GM19239 (cell line): ENCODE results near the gene BAIAP2L2.

Source experiments
- DNase-seq: peaks from one replicate; pipeline ENCODE4 v3.0.0; 2011; ENCODE audit warnings: low spot score; ENCODE audit not compliant: insufficient read length
- FAIRE-seq: peaks from 2 replicates; lab custom pipeline; 2011; peaks lifted over from hg19 to GRCh38; lab: Jason Lieb, UNC

The BAIAP2L2 gene

DNA sequence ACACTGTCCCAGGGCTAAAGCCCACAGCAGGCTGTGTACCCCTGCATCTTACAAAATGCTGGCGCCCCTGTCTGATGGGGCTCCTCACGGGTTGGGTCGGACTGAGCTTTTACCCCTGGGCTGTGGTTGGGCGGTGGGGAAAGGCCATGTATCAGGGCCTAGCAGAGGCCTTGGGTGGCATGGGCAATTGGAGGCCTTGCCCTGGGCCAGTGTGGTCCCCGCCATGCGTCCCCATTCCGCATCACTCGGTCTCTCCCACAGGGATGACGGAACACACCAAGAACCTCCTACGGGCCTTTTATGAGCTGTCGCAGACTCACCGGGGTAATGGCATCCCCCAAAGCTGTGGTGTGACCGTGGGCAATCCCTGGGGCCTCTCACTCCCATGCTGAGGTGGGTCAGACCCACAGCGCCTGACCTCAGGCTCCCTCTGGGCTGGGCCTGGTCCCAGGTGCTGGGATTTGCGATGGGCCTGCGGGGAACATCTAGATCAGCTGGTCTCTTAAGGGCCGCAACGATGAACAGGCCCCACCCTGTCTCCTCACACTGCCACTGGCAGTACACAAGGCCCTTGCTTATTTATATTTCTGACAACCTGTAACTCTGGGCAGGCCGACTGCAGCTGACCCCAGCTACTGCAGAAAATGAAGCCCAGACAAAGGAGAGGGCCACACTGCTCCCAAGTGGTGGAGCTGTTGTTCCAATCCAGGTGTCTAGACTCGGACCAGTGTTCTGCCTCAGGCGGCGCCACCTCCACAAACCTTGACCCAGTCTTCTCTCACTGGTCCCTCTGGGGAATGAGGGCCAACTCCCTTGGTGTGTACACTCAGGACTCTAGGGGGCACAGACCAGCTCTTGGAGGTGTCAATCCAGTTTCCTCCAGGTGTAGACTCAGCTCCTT is 38.8 kb downstream of the BAIAP2L2 start:
- DNase-seq (no peak), FAIRE-seq (no peak)

DNA sequence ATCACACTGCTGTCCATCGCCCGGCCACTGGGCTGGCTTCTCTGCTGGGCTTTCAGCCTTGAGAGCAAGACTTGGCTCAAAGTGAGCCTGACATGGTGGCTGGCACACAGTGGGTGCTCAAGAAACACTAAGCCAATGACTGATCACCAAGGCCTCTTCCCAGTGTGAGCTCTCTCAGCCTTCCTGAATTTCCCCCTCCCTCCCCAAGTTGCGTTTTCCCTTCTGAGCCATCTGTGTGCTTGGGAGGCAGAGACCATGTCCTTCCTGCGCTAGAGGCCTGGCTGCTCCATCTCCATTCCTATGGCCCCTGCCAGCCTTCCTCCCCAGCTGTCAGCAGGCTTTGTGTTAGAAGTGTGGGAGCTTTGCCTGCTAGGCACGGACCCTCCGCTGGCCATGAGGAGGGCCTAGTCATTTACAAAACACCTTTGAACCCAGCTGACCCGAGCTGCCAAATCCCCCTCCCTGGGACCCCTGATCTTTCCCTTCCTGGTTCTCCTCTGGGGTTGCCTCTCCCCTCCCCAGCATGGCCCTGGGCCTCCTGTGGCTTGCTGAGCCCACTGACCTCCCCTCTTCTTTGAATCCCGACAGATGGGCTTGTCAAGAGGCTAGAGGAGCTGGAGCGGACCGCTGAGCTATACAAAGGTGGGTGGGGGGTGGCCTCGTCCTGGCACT is 40.1 kb downstream of the BAIAP2L2 start:
- FAIRE-seq (no peak), DNase-seq (no peak)

DNA sequence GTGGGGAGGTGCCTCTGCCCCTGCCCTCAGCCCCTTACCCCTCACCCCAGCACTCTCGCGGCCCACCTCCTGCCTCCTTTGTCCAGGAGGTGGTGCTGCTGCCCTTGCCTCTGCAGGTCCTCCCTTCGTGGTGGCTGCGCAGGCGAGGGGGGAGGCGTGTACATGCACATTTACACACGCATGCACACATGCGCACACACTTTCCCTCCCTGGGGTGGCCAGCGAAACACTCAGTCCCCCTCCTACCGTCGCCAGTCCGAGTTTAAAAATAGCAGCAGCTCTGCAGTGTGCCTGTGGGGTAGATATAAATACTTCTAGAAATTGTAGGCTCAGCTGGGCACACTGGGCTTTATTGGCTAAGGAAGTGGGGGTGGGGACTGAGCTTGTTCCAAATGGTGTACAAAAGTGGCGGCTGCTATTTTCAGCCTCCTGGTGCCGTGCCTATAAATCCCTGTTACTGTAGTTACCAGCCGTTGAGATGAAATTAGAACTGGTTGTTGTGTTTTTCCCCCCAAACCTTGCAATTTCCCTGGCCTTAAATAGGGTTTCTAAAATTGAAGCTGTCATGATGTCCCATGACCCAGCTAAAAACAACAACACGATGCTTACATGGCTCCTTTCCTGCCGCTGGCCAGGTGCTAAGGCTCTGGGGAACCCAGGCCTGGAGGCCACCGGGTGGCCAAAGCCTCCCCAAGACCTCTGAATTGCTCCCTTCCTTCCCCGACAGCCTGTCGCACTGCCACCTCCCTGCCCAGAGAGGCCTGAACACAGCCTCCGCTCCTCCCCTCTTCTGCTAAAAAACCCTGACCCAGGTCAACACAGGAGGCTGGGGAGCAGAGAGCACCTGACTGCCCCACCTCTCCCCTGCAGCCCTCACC is 40.9 kb downstream of the BAIAP2L2 start:
- DNase-seq (no peak), FAIRE-seq (no peak)

DNA sequence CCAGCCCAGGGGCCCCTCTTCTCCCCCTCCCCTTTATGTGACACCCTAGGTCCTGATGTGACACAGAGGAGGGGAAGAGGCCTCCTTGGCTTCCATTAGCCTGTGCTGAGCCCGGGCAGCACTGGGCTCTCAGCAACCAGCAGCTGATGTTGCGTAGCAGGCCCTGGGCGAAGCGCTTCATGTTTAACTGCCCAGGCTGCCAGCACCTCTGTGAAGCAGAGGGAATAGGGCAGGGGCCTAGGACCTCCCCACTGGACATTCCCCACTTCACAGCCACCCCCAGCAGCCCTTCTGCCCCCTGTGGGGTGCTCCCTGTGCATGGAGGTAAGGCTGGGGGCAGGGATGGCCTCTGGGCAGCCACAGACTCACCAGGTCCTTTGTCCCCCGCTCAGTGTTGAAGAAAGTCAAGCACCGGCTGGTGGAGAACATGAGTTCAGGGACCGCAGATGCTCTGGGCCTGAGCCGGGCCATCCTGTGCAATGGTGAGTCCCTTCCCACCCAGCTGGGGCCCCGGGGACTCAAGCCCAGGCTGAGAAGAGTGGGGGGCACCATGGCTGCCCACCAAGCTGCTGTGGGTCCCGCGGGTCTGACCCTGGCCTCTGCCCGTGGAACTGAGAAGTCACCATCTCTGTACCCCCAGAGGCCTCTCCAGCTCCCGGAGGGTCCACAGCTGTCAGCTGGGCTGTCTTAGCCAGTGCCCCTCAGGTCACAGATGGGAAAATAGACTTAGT is 41.7 kb downstream of the BAIAP2L2 start:
- DNase-seq (no peak), FAIRE-seq (no peak)

DNA sequence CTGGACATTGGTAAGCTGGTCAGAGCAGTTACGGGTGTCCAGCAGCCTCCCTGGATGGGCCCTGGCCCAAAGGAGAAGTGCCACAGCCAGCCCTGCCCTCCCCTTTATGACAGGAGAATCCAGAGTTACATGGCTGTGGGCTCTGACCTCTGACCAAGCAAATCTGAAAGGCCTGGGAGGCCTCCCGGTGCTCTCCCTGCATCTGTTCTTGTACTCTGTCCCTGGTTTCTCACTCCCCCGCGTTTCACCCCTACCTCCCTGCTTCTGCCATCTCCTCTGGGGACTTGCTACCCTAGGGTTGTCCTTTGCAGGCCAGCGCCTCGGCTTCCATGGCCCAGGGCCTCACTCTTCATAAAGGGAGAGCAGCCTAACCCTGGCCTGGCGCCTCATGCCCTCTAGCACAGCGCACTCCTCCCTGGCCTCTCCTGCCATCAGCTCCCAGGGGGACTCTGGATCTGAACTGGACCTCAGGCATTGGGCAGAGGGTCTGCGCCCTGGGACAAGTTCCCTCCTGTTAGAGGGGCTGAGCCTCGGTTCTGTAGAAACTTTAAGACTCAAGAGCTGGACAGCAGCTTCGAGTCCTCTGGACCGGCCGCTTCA is 42.6 kb downstream of the BAIAP2L2 start:
- no peak for FAIRE-seq

DNA sequence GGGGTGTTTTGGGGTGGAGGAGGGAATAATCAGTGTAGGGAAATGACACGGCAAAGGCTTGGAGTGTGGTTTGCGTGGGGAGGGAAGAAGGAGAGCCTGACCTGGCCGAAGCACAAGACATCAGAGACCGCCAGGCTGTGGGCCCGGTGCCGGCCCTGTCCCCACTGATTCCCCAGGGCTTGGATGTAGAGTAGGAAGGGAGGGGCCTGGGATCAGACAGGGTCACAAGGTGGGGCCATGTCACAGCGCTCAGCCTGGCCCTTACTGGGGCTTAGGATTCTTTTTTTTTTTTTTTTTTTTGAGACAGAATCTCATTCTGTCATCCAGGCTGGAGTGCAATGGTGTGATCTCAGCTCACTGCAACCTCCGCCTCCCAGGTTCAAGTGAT is 43.5 kb downstream of the BAIAP2L2 start:
- FAIRE-seq (no peak), DNase-seq (no peak)

More for the DNA sequence above, 42.6 kb downstream of the BAIAP2L2 start:
- DNase-seq, result no peak

DNA sequence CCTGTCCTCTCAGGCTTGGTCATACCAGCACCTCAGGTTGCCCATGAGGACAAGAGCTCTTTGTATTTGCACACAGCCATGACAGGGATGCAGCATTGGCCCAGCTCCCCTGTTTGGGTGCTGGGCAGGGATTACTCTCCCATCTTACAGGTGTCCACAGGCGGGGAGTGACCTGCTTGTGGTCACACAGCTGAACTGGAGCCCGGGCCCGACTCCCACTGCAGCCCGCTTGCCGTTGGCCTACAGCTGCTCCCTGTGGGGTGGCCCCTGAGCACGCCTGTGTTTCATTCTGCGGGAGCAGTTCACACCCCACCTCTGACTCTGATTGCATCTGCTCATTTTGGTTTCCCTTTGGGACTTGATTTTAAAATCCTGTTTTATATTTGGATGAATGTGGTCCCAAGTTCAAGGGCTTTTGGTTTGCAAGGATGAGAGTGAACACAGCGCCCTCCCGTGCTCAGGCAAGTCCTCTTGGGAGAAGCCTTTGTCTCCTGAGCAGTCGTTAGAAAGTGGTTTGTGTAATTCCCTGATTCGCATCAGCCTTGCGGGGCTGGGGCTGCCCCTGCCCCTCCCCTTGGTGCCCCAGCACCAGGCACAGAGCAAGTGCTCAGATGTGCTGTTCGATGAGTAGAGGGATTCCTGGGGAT is 44.0 kb downstream of the BAIAP2L2 start:
- DNase-seq, result no peak
- no peak for FAIRE-seq

DNA sequence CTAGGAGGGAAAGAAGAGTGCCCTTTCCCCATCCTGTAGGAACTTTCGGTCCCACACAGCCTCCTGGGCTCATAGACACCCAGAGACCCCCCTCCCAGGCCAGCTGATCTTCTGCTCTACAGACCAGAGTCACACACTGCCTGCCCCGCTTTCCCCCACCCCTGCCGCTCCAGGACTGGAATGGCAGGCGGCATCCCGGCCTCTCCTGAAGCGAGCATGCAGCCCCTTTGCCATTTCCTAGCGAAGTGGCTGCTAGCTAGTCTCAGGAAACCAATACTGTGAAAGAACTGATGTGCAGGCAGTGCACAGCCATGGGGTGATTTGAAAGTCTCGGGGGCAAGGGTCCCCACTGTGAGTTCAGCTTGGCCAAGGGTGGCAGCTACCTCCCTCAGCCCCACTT is 44.9 kb downstream of the BAIAP2L2 start:
- FAIRE-seq, result no peak

DNA sequence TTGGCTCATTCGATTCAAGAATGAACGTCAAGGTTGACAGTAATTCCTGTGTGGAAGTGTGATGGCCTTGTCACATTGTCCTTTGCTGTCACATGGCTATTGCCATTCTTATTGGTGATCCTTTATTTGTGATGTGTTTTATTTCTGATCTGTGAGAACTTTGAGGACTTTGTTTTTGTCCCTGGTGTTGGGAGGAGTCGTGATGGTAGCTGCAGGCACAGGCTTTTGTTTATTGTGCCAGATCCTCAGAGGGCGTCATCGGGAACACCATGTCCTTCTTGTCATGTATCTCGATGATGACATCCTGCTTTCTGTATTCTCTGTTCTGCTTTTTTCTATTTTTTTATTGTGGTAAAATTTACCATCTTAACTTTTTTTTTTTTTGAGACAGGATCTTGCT is 47.7 kb downstream of the BAIAP2L2 start:
- DNase-seq, result no peak
- no peak for FAIRE-seq

More for the DNA sequence above, 44.9 kb downstream of the BAIAP2L2 start:
- no peak for DNase-seq

DNA sequence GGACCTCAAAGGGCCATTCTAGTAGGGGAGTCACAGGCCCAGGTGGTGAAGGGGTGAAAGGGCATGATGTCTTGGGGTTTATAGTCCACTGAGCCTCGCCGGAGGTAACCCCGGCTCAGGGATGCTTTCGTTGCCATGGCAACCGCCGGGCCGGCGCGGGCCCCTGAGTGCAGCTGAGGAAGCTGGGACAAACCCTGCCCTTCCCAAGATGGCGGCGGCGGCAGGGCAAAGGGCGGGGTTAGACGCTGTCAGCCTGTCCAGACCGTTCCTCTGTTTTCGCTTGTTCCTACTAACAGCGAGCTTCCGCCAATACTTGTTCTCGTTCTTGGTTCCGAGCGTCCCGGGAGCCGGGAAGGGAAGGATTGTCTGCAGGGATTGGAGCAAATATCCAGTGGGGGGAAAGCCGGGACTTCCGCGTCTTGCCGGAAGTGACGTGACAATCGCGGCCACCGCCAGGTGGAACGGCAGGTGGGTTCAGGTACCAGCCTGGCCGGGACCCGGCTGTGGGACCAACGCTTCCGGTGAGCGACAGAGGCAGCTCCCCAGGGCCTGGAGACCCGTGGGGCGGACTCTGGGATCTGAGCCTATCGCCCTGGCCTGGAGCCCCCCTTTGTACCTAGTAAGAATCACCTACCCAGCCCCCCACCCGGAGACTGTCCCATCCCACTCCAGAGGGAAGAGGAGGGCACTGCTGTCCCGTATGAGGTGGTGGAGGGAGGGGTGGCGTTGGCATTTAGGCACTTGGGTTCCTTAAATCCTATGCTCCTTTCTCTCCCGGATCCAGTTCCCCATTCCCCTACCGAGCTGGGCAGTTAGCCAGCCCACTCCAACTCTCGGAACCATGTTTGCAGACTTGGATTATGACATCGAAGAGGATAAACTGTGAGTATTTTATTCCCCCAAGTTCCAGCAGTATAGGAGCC is 53.3 kb downstream of the BAIAP2L2 start, which contains the start of gene PICK1:
PICK1 (plus strand) TSS at position 436 of the 923 bp plus-strand sequence; CDS start at position 842, 406 bp downstream.
- FAIRE-seq (peak; percentile 94), DNase-seq (peak; percentile 84)

DNA sequence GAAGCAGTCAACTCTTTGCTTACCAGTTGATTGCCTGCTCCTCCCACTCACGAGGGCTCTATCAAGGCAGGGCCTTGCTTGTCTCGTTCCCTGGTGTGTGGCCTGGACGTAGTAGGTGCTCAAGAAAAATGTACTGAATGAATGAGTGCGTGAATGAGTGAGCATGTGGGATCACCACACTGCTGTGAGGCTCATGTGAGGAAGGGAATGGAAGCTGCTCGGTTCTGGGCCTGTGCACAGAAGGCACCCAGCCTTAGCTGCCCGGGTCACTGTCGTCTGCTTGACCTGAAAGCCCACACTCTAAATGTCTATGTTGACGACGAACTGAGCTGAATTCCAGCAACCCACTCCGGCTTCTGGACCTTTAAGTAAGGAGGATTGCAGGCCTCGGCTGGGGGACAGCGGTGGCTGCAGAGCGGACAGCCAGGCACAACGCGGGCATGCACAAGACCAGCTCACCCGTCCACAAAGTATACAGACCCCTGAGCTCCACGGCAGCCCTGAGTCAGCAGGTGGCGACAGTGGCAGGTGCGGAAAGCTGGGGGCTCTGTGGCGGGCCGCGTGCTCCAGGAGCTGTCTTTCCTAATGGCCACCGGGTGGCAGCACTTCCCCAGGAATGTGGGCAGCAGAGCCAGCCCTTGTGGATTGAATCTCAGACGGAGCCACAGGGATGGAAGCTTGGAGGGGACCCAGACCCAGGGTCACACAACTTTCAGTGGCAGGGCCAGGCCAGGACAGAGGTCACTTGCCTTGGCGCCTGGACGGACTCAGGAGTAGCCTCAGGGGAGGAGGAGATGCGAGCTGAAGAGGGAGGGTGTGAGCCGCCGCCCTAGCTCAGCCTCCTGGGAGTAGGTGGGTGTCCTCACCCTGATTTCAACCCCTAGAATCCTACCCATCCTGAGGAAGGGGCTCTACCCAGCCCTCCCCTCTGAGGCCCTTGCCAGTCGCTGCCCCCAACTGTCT is 58.3 kb downstream of the BAIAP2L2 start:
- peak; percentile 74 for FAIRE-seq
- peak; percentile 89 for DNase-seq

DNA sequence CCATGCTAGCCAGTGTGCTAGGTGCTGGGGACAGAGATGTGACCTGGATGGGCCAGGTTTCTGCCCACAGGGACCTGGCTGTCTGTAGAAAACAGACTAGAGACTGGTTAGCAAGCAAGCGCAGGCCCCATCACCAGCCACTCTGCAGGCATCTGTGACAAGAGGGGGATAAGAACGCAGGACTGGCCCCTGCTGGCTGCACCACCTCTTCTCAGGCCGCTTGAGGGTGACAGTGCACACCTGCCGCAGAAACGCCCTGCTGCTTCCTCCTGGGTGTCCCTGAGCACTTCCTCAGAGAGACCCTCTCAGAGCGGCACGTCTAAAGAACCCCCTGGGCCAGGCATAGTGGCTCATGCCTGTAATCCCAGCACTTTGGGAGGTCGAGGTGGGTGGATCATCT is 59.2 kb downstream of the BAIAP2L2 start:
- no peak for DNase-seq
- no peak for FAIRE-seq

DNA sequence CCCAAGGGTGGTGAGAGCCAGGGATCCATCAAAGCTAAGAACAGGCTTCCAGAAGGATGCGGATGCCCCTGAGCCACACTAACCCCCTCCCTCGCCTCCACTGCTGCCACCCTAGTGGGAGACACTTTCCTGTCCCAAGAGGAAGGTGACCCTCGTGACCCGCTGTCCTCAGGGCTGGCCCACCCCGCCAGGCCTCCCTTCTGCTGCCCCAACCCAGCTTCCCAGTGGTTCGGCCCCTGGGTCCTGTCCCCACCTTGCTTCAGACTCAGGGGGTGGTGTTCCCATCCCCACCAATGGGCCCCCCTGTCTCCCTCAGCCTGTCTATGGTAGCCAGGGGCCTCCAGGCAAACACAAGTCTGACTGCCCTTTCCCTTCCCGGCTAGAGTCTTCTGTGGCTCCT is 59.8 kb downstream of the BAIAP2L2 start:
- DNase-seq (no peak), FAIRE-seq (no peak)

DNA sequence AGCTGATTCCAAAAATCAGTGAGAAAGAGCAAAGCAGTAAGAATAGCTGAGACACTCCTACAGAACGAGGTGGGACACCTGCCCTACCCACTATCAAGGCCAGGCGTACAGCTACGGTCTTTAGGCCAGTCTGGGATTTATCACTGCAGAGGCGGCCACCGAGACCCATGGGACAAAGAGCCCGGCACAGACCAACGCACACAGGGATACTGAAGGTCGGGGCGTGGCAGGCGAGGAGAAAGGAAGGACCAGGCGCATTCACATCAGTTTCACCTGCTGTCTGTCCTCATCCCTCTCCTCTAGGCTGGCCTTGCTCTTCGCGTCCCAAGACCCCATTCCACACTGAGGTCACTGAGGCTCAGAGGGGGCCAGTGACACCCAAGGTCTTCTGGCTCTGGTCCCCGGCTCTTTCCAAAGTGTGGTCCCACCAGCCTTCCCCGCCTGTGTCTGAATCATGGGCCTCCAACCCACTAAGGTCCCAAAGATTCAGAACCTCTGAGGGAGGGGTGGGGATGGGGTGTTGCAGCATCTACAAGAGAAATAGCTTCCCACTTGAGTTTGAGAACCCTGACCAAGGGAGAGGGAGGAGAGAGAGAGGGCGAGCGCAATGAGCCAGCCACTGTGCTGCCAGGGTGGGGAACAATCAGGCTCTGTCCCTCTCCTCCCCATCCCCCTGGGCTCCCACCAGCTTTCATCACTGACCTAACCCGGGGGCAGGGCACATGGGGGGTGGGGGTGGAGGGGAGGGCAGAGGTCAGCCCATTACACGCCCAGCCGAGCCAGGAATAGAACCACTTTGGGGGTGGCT is 60.5 kb downstream of the BAIAP2L2 start:
- no peak for FAIRE-seq

DNA sequence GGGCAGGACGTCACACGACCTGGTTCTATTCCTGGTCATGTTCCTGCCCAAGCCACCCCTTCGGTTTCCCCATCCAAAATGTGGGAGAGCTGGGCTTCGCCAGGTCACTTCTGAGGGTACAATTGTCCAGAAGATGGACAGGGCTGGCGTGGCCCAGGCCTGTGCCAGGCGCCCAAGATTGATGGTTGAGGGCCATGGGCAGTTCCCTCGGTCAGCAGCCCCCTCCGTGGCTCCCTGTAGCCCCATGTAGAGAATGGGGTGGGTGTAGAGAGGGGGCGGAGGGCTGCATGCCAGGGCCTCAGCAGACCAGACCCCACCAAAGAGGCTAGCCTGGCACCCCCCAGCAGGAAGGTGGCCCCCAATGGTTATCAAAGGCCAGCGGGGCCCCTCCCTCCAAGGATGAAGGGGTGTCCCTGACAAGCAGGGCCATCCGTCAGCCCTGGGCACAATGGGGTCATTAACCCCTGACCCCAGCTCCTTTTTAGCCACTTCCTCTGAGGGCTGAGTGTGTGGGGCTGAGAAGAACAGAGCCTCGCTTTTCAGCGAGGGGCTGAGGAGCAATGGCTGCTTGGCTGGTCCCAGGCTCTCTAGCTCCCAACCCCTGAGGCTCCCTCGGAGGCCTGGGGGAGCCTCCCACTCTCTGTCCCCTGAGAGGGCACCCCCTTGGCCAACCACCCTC is 64.3 kb downstream of the BAIAP2L2 start:
- FAIRE-seq (no peak), DNase-seq (no peak)

More for the DNA sequence above, 60.5 kb downstream of the BAIAP2L2 start:
- DNase-seq, result no peak
